ENCODE data around the gene MYO18B. TPM values are rescaled to one million over a fixed set of nuclear protein-coding genes. Genes with fewer than 3 reads are reported as not detected.

The MYO18B gene
- total and polyA plus RNA-seq, 2 of the 8 experiments (the other 6 are each of a cell fraction or from before 2014, with no cell fraction given), result 0.62 to 0.78 TPM

DNA sequence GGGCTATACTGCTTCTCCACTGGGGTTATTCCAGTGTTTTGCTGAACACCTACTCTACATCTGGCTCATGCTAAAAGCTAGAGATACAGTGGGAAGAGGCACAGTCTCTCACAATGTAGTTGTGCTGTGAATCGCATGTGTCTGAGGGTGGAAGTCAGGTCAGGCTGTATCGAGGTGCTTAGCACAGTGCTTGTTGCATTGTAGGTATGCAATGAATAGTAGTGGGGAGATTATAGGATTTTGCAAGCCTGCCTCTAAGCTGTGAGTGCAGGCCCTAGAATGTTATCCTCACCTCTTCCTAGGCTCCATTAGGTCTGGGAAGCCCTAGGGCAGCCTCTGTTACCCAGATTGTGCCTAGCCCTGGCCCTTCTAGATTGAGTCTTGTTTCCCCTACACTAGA lies 37.4 kb downstream of the MYO18B start:
- Histone ChIP-seq H4K91ac (replicated peaks; ENCODE audit: insufficient read length, low read length) (no peak overlapping the region), H3K79me1 (ENCODE audit: low read depth, low read length) (no peaks in the 10 kb centered on the region), H3K79me2 (ENCODE audit: control insufficient read depth in 1 of 2, insufficient read depth in 2 of 2, low read length in 2 of 2) (no peaks in the 10 kb centered on the region), H3K18ac (ENCODE audit: extremely low read depth, low read length) (no peak overlapping the region), H4K20me1 (replicated peaks in 1 of 2; ENCODE audit: control insufficient read depth in 1 of 2, insufficient read depth in 2 of 2, low read length in 2 of 2) (no peaks in the 10 kb centered on the region), H2BK20ac (ENCODE audit: low read length) (no peak overlapping the region), H3K4me1 (replicated peaks in 1 of 4; ENCODE audit: control insufficient read depth in 3 of 4, insufficient read depth in 4 of 4, low read length in 3 of 4) (no peaks in the 10 kb centered on the region), H3K23me2 (ENCODE audit: low read depth, low read length) (no peaks in the 10 kb centered on the region), H2BK5ac (ENCODE audit: low read depth, low read length) (no peak overlapping the region), H2BK15ac (ENCODE audit: low read length) (no peak overlapping the region), H3K14ac (ENCODE audit: insufficient read length) (no peak overlapping the region), H4K5ac (ENCODE audit: insufficient read length, low read depth, low read length) (no peak overlapping the region), H3K56ac (replicated peaks; ENCODE audit: insufficient read length, low read depth, low read length) (no peak overlapping the region), H3K4me3 (ENCODE audit: extremely low read depth in 1 of 4, insufficient read depth in 2 of 4, low read depth in 3 of 4, low read length in 4 of 4) (no peak overlapping the region), H3K4ac (replicated peaks; ENCODE audit: insufficient read length, low read depth, low read length) (no peak overlapping the region), H2BK12ac (ENCODE audit: low read depth, low read length) (no peak overlapping the region), H3K9ac (replicated peaks in 1 of 4; ENCODE audit: extremely low read depth in 1 of 4, low read depth in 3 of 4, low read length in 3 of 4) (no peak overlapping the region), H3K23ac (ENCODE audit: insufficient read length) (no peak overlapping the region), H3K4me2 (ENCODE audit: insufficient read depth in 1 of 2, low read depth in 2 of 2, low read length in 2 of 2) (no peak overlapping the region), H3K9me3 (ENCODE audit: insufficient read depth in 2 of 2, low read depth in 1 of 2, low read length in 1 of 2) (no peaks in the 10 kb centered on the region), H3K36me3 (ENCODE audit: control insufficient read depth in 2 of 4, insufficient read depth in 4 of 4, low read length in 3 of 4) (no peaks in the 10 kb centered on the region), H2AFZ (ENCODE audit: low read length) (no peak overlapping the region), H3K27ac (ENCODE audit: low read depth, low read length) (no peak overlapping the region), H2AK5ac (ENCODE audit: low read depth, low read length) (no peak overlapping the region), H2BK120ac (replicated peaks; ENCODE audit: low read depth, low read length) (no peak overlapping the region), H4K8ac (ENCODE audit: extremely low read depth, insufficient read depth, low read length) (no peak overlapping the region), H3K27me3 (replicated peaks in 1 of 4; ENCODE audit: control insufficient read depth in 3 of 4, extremely low read depth in 1 of 4, insufficient read depth in 3 of 4, low read length in 3 of 4) (no peaks in the 10 kb centered on the region)
- DNase-seq (ENCODE audit: low read depth in 1 of 2, low spot score in 2 of 2) (no peak), FAIRE-seq (no peak)
- POLR2A ChIA-PET (ENCODE audit: partially characterized antibody), result no interaction called here
- WGBS, 2 experiments (ENCODE audit: extremely low coverage in 1 of 2, insufficient coverage in 1 of 2, insufficient read length in 1 of 2, insufficient replicate concordance in 2 of 2, low coverage in 1 of 2, low lambda C conversion rate in 2 of 2, missing lambda C conversion rate in 1 of 2), result 100% methylated on average over 2 of the region's 2 CpGs; no CpG with 5 or more reads in 1 of the 2 experiments
- CTCF ChIA-PET (ENCODE audit: partially characterized antibody), result interaction anchor here (1.0 to 2.8 kb wide), 4 partner anchors 124 to 551 kb away, joined by 3 to 6 read pairs (median 3); no protein-coding TSS in a partner anchor
- no peak for TF ChIP-seq CHD2 (IDR thresholded peaks at IDR 0.05; ENCODE audit: low read length)
- TF ChIP-seq, protein P1, sequence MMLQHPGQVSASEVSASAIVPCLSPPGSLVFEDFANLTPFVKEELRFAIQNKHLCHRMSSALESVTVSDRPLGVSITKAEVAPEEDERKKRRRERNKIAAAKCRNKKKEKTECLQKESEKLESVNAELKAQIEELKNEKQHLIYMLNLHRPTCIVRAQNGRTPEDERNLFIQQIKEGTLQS (IDR thresholded peaks at IDR 0.05; ENCODE audit: insufficient read depth, low read depth, low read length), result no peak
- no peak for TF ChIP-seq NRF1 (IDR thresholded peaks at IDR 0.05; ENCODE audit: low read depth, low read length)
- no peak for TF ChIP-seq POU5F1 (IDR thresholded peaks at IDR 0.05; ENCODE audit: low read depth, low read length)
- no peak for TF ChIP-seq HDAC2 (IDR thresholded peaks at IDR 0.05; ENCODE audit: borderline replicate concordance in 1 of 2, low read depth in 2 of 2, low read length in 2 of 2)
- TF ChIP-seq ZNF274 (IDR thresholded peaks at IDR 0.05; ENCODE audit: borderline replicate concordance, extremely low read depth, low read length), result no peak
- TF ChIP-seq NANOG (IDR thresholded peaks at IDR 0.05; ENCODE audit: insufficient read depth, low read depth, low read length, poor library complexity, severe bottlenecking), result no peak
- no peak for TF ChIP-seq TEAD4 (IDR thresholded peaks at IDR 0.05; ENCODE audit: low read depth, low read length)
- no peak for TF ChIP-seq SIX5 (IDR thresholded peaks at IDR 0.05; ENCODE audit: low read depth, low read length)
- TF ChIP-seq SIRT6 (IDR thresholded peaks at IDR 0.05; ENCODE audit: low read length), result no peak
- TF ChIP-seq PHF8 (conservative IDR thresholded peaks at IDR 0.05; ENCODE audit: low read depth, low read length), result no peak
- no peak for TF ChIP-seq FOSL1 (IDR thresholded peaks at IDR 0.05; ENCODE audit: insufficient read depth, low read depth, low read length)
- no peak for TF ChIP-seq HDAC6 (IDR thresholded peaks at IDR 0.05; ENCODE audit: low read depth, low read length)
- TF ChIP-seq KDM4A (IDR thresholded peaks at IDR 0.05; ENCODE audit: low read depth, low read length, severe bottlenecking), result no peak
- TF ChIP-seq SP1 (IDR thresholded peaks at IDR 0.05; ENCODE audit: low read depth, low read length), result no peak
